ENCODE data around the gene EEFSEC.

EEFSEC gene

DNA sequence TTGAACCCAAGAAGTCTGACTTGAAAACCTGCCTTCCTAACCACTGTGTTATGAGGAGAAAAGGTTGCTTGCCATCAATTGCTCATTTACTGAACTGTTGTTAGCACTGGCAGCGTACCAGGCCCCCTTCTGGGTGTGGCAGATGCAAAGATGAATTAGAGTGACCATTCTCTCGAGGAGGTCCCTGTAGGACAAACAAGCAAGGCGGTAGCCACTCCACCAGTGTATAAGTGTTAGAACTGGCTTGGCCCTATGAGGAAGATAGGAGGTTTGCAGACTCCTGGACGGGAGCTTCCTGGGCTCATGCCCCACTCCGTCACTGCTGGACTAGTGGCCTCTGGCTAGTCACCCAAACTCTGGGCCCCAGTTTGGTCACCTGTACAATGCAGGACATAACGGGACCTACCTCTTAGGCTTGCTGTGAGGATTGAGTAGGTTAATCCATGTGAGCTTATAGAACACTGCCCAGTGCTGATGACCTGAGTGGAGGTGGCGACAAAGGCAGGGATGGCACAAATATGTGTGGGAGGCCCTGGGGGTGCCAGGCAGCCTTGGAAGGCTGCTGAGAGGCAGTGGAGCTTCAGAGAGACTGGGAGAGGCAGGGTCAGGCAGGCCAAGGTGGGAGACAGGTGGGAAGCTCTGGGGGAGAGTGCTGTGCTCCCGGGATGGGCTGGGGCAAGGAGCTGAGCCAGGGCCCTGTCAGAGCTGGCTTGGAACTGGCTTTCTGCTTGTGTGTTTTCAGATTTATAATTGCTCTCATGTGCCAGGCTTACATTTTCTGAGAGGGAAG is 167.5 kb downstream of the EEFSEC start:
- DNase-seq: no peak

DNA sequence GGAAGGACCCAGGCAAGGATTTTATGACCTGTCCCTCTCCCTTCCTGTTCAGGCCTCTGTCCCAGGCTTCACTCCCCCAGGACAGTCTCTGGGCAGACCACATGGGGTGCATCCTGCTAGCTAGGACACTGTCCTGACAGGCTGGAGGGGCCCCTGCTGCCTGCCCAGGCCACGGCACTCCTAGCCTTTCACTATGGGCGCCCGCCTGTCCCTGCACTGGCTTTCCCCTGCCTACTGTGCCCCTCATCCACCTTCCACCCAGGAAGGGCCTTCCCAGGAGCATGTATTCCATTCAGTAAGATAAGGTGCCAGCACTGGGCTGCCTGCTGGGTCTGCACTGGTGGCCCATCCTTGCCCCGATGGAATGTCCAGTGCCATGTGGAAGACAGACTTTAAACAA is 168.1 kb downstream of the EEFSEC start:
- no peak for DNase-seq

DNA sequence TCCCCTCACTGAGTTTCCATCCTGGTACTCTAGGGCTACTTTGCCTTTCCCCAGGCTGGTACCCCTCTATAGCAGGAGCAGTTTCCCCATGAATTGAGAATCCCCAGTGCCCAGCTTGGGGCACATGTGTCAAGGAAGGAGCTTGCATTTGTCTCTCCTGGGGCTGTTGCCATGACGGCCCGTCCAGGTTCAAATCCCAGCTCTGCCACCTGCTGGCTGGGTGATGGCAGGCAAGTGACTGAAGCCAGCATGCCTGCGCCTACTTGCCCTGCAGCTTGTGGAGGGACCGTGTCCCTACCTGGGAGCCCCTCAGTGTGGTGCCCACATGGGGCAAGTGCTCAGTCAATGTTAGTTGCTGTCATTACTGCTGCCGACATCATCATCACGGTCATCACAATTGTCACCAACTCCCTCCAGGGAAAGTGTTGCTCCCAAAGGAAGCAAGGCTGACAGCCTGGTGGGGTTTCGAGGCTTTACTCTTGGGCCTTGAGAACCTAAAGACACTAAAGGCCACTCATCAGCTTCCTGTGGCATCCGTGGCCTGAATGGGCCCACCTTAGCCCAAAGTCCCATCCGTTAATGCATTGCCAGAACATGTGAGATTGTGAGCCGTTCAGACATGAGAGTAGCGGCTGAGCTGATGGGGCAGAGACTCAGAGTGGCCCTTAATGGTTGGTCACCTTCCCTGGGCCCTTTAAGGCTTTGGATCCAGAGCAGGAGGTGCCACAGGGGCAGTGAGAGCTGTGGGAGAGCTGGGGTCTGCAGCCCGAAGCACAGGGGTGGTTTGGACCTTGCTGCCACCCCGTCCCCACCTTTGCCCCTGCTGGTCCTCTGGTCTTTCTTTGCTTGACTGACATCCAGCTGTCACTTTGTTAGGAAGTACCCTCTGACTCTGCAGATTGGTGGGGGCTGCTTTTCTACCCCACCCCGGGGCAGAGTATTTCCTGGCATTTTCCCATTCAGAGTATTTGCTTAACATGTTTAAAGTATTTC is 169.0 kb downstream of the EEFSEC start:
- peak; percentile 42 for DNase-seq

DNA sequence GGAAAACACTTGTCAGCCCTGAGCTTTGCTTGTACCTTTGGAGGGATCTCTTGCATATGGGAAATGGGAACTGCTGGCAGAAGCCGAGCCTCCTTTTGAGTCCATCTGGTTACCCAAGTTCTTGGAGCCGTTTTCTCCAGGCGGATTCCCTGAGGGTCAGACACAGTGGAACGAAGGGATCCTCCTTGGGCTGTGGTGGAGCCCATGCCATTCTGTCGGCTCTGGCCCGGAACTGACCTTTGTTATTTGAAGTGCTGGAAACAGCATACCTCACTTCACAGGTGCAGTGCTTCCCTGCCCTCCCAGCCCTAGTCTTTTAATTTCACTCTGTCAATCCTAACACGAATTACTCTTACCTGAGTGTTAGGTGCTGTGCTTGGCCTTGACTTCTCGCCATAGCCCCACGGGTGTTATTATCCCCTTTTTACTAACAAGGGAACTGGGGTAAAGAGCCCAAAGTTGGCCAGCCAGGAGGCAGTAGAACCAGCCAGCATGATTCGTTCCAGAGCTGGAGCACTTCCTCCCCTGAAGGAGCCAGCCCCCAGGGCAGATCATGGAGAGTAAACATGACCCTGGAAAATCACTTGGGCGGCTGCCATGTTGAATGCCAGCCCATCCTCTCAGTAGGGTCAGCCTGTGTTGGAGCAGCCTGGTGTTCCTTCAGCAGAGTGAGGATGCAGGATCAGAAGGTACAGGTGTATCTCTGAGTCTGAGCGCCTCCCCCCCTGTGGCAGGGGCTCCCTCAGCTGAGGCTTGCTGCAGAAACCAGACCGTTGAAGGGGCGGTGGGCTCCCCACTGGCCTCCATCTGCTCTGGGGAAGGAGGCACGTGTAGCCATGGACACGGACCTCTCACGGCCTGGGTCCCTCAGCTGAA is 170.2 kb downstream of the EEFSEC start:
- no peak for DNase-seq

DNA sequence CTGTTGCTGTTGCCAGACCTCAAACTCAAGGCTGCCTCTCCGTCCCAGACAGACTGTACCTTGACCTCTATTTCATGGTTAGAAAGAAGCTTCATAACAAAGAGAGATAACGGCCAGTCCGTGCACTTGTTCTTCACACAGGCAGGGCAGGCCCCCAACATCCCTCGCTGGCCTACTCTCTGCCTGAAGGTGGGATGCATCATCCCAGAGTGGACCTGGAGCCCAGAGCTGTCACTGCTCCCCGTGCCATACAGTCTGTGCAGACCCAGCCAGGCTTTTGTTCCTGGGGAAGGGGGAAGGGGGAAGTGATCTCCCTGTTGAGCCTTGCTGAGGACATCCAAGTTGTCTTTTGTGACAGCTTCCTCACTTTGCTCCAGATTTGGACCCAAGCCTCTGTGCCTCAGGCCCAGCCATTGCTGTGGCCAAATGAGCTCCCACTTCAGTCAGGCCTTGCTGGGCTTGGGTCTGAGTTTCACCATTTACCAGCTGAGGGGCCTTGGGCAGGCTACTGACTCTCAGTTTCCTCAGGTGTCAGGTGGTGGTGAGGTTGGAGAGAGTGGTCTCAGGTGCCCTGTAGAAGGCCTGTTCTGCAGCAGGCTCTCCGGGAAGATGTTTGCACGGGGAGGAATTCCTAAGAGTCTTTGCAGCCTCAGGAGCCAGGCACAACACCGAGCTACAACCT is 171.8 kb downstream of the EEFSEC start:
- DNase-seq: no peak

DNA sequence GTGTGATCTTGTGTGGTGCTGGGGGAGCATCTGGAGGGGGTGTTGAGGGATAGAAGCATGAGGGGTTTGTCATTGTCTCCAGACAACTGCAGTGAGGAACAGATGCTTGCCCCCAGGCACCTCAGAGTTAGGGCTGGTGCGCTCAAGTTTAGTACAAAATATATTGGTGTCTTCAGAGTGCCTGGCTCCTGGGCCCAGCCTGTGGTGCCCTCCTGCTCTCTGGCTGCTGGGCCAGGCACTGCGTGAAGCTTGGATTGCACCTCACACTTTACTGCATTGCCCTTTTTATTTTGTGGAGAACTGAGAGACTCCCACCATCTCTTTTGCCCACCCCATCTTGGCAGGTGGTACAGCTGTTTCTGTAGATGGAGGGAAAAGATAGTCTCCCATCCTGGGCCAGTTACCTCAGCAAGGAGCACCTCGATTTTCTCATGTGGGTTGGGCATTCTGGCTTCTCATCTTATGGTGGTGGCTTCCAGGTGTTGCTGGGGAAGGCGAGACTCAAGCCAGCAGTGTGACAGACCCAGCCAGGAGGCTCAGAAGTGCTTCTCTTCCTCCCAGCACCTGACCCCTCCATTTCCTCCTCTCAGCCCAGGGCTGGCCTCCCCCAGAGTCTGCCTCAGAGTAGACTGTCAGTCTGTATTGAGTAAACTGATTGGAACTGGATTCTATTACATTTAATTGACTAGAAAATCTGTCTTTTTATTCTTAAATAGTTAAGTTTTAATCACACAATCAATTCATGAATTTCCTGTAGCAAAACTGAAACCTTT is 173.0 kb downstream of the EEFSEC start:
- DNase-seq: no peak

DNA sequence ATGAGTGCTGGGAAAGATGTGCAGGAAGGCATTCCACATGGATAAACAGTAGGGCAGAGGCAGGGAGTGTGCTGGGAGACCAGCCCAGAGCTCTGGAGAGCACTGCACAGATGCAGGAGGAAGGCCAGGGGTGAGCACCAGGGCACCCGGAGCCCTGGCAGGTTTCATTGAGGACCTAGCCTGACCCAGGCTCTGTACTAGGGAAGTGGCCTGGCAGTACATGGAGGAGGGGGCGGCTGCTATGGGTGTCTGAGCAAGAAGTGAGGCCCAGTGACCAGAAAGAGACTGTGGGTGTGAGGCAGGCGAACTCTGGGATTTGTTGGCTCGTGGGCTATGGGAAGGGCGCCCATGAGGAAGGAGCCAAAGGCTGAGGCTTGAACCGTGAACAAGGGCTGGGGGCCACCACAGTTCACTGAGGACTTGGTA is 174.3 kb downstream of the EEFSEC start:
- no peak for DNase-seq

DNA sequence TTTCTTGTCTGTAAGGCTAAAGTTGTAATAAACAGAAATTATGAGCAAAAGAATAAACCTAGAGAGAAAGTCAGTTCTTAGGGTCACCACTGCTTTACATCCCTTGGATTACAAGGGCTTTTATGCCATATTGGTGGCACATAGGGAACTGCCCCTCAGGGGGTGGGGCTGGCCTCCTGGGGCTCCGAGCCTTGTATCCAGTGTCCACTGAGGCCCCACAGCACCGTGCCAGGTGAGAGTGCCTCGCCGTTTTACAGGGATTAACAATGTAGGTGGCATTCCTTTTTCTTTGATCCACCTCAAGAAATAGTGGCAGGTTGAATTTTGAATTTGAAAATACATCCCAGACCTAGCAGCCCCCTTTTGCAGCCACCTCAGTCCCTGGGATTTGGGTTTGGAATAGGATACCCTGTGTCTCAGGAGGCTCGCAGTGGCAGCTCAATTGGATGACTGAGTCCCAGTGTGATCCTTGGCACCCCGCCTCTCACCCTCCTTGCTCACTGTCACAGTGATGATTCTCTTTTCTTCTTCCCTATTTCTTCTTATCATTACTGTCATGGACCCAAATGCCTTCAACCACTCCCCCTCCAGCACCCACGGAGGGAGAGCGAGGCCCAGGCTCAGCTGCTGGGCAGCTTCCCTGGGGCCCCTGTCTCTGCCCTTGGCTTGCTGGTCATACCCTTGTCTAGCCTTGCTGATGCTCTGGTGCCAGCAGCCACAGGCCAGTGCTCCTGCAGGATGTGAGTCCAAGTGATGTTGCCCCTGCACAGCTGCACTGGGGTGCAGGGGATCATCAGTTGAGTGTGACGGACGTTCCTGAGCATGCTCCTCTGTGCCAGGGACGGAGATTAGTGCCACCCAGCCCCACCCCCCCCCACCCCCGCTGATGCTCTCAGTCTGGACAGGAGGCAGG is 175.5 kb downstream of the EEFSEC start:
- no peak for DNase-seq

DNA sequence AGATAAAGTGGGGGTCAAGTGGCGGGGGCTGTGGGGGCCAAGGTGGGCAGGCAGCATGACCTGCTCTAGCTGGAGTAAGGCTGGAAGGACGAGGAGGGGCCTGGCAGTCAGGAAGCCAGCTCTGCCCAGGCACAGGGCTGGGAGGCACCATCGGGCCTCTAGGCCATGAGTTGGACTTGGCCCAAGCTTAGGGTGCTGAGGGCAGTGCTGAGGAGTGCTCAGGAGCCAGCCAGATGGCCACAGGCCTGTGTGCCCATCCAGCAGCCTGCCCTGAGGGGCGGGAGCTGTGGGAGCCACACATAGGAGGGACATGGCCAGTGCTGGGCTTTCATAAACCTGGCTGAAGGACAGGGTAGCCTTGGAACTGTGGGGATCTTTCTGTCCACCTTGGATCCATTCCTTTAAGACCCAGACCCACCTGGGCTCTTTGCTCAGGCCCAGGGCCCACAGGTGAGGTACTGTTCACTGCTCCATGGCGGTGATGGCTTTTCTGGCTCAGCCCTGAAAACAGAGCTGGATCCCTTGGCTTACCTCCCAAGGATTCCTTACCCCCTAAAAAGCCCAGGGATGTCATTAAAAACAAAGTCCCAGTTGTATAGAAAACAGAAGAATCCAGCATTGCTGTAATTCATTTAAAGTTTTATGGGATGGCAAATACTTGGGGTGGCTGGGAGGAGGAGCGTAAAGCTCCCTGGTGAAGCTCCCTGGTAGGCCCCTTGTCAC is 176.4 kb downstream of the EEFSEC start:
- DNase-seq: no peak

DNA sequence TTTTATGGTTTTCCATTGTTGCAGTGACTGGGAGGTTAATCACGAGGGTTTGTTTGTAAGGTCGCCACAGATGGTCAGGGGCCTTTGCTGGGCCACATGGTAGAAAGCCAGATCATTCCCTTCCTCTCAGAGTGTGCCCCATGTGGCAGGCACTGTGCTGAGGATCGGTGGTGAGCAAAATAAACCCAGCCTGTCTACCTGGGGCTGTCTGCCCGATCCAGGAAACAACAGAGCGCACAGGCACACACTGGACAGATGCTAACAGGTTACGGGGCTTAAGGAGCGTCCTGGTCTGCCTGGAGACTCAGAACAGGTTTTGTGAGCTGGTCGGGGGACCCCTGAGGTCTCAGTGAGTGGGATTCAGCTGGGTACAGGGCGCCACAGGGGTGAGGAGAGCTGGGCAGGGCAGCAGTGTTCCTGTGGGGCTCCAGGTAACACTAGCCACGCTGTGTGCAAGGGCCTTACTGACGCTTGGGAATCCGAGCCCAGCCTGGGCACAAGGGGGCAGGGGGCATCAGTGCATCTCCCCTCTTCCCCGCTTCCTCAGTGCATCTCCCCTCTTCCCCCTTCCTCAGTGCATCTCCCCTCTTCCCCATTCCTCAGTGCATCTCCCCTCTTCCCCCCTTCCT is 177.0 kb downstream of the EEFSEC start:
- no peak for DNase-seq

DNA sequence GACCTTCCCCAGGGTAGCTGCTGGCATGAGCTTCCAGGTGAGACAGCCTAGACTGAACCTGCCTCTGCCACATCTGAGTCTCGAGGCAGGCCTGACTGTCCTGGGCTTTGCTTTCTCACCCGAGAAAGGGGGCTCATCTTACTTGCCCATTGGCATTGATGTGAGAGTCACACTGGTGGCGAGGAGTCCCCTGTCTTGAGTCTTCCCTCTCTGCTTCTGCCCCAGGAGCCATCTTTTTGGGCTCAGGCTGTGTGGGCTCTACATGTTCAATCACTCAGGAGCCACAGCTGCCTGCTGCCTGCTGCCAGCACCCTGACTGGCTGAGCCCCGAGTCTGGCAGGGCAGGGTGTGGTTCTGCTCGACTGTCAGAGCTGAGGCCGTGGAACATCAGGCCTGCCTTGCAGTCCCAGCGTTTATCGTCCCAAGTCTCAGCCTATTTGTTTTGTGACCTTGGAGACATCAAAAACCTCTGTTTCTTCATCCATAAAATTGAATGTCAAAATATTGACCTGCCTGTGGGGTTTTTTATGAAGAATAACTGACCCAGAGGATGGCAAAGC is 180.9 kb downstream of the EEFSEC start:
- DNase-seq: no peak

DNA sequence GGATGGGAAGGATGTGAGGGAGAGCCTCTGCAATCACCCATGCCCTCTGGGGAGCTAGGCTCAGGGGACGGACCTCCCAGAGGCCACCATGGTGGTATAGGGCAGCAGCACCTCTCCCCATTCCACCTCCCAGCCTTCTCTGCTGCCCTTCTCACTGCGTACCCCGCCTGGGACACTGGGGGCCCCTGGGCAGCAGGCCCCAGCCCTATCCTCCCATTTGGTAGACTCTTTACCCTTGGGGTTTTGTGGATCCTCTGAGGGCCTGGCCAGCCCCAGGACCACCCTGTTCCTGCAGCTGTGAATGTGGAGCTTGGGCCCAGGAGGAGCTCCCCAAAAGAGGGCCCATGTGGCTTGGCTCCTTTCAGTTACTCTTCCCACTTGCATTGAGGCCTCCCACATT is 181.5 kb downstream of the EEFSEC start:
- DNase-seq: no peak

DNA sequence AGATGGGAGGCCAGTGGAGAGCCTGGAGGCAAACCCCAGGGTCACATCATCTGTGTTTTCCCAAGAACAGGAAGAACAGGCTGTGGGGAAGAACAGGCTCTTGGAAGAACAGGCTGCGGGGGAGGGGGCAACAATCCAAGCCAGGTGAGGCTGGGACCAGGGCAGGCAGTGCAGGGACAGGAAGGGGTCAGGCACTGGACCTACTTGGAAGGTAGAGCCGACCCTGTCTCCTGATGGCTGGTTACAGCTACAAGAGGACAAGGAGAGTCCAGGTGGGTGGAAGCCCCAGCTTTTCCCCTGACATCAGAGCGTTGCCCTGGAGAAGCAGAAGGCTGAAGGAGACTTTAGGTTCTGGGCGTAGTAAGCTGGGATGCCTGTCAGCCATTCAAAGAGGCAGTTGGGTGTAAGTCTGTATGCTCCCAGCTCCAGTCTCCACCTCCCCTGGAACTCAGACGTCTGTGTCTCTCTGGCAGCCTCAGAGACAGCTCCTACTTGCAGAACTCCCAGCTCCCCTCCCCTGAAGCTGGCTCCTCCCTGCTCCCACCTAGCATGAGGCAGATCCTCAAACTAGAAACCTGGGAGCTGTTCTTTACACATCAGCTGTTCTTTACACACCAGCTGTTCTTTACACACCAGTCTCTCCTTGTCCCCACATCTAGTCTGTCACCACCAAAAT is 182.5 kb downstream of the EEFSEC start:
- no peak for DNase-seq

DNA sequence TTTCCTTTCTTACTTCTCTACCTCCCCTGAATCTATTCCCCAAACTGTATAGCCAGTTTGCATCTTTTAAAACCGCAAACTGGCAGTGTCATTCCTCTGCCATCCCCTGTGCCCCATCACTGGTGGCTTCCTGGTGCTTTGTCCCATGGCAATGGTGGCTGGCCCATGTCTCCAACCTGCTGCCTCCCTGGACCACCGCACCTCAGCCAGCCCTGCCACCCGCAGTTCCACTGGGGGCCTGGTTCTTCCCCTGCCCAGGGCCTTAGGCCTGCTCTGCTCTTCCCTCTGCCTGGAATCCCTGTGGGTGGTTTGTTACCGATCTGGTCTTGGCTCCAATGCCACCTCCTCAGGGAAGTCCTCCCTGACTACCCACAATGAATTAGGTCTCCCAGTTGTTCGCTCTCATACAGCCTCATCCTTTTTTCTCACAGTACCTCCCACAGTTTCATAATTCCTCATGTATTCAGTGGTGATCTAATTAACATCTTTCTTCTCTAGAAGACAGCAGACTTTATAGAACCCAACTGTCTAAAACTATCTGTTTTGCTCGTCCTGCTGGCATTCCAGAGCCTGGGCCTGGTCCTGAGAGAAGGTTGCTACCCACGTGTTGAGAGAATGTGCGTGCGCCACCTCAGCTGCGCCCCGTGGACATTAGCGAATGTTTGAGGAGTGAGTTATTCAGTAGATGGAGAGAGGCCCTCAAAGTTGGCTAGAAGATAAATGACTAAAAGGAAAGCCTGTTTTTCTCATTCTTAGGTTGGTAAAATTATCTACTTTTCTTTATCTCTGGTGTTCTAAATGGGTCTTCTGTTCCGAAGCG is 183.3 kb downstream of the EEFSEC start:
- no peak for DNase-seq

DNA sequence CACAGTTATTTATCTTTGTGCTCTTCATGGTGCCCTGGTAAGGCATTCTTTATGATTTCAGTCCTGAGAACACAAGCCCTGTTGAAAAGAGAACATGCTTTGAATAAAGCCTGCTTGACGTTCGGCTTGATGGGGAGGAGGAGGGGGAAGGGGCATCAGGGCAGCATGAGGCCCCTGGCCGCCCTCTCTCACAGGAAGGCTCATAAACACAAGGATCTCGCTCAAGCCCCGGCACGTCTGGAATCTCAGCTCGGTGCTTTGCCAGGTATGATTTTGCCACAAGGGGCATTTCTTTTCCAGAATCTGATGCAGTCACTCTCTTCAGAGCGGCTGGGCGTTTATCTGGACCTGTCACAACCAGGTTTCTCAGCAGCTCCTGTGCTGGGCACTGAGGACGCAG is 184.0 kb downstream of the EEFSEC start:
- no peak for DNase-seq

DNA sequence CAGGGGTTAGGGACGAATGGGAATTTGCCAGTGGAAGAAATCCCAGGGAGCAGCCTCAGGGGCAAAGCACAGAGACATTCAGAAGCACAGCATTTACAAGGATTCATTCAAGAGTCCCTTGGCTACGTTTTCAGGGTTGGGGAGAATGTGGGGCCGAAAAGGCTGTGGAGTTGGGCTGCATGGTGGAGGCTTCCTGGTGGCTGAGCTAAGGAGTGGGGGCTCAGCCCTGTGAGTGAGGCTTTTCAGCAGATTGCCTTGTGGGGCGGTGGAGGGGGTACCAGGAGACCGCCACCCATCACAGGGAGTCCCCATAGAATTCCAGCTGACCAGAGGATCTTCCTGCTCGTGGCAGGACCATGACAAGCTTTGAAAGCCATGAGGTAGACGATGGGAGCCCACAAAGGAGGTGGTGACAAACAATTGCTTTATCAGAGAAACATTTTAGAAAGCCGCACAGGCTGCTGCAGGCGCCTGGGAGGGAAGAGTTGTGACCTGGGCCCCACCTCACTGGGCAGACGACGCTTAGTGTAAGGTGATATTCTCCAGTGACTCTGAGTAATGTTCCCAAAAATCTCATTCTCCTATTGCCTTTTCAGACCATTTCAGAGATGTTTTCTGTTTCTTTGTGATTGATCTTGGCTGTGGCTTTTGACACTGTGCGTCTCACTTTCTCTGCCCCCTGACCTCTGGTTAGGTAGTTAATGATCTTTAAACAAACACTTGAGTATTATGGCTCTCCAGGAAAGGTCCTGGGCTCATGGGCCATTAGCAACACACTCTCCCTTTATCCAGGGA is 185.5 kb downstream of the EEFSEC start:
- DNase-seq: no peak

Data from activated CD4-positive, alpha-beta T cell treated with anti-CD3 and anti-CD28 coated beads, Interleukin-2, amount 50 U/mL, for 16 hours (primary cell).